GM20431 (cell line): ENCODE data around the gene LMBR1.
"Not testable (repeated sequence)": the region's sequence is repeated elsewhere in the genome, so short reads cannot be mapped to it uniquely, and the experiment has no call there.

Experiments used
- in situ Hi-C: fragments of 300-500 bp; cut with MseI, MboI; formaldehyde crosslinking; loops from one replicate; pipeline ENCODE4 v1.15.0; 2020; ENCODE audit warnings: low sequenced_read_pairs; ENCODE audit not compliant: unreplicated experiment

LMBR1 gene

DNA sequence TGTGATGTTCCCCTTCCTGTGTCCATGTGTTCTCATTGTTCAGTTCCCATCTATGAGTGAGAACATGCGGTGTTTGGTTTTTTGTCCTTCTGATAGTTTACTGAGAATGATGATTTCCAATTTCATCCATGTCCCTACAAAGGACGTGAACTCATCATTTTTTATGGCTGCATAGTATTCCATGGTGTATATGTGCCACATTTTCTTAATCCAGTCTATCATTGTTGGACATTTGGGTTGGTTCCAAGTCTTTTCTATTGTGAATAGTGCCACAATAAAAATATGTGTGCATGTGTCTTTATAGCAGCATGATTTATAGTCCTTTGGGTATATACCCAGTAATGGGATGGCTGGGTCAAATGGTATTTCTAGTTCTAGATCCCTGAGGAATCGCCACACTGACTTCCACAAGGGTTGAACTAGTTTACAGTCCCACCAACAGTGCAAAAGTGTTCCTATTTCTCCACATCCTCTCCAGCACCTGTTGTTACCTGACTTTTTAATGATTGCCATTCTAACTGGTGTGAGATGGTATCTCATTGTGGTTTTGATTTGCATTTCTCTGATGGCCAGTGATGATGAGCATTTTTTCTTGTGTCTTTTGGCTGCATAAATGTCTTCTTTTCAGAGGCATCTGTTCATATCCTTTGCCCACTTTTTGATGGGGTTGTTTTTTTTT is 16.7 kb upstream of the LMBR1 start:
- in situ Hi-C loops, result not testable (repeated sequence)

GRCh38 chr7:156907656-156908055 is 14.7 kb upstream of the LMBR1 start:
- in situ Hi-C loops, result no loop called here

DNA sequence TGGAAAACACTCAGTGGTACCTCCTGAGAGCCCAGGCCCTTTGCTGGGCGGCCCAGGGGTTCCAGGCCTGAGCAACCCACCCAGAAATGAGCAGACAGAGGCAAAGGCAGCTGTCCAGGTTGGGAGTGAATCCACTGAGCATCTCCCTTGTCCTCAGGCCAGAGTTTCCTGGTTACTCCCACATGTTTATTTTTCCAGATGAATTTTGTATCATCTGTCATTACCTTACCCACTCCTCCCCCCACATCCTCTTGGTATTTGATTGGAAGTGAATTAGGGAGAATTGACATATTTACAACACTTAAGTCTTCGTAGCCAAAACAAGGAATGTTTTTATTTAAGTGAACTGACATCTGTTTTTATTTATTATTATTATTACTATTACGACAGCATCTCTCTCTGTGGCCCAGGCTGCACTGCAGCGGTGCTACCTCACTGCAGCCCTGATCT is 13.2 kb upstream of the LMBR1 start:
- in situ Hi-C loops, result no loop called here

DNA sequence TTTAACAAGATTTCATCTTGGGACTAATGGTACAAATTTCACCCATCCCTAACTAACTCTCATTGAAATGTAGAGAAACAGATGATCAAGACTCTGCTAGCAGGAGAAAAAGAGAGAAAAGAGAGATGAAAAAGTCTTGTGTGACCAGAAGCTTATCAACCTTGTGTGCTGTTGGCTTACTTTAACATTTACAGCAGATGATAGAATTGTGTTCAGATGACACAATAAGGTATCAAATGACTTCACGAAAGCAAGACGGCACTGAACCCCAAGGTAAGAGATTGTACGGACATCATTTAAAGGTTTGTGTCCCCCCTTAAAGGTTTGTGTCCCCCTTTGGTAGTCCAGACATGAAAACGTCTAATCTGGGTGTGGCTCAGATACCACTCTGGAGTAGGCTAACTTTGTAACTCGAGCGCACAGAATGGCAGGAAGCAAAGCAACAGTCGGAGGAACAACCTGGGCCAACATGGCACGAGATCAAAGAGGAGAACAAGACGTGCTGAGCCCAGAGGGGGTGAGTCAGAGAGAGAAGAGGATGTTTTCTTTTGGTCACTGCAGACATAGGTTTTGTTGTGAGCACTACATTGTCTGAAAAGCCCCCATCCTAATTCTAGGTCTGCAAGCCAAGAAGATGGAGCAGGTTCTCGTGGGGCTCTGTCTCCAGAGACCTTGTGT is 10.4 kb upstream of the LMBR1 start:
- in situ Hi-C loops, result no loop called here

- in situ Hi-C loops, result not testable (repeated sequence)
Measured at GRCh38 chr7:156900093-156900492, 7.1 kb upstream of the LMBR1 start.

GRCh38 chr7:156898938-156899337 is 6.0 kb upstream of the LMBR1 start:
- in situ Hi-C loops, result no loop called here

DNA sequence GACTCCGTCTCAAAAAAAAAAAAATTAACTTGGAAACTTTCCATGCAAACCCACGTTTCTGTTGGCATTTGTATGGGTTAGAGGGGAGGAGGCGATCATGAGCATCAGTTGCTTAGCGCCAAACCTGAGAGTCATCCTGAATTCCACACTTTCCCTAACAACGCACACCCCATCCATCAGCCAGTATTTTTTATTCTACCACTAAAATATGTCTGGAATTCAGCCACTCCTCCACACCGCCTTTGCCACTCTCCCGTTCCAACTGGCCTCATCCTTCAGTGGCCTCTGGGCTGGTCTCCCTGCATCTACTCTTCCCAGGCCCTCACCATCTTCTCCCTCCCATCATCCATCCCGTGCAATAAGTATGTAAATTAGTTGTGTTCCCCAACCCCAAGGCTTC is 4.7 kb upstream of the LMBR1 start:
- in situ Hi-C loops, result no loop called here

DNA sequence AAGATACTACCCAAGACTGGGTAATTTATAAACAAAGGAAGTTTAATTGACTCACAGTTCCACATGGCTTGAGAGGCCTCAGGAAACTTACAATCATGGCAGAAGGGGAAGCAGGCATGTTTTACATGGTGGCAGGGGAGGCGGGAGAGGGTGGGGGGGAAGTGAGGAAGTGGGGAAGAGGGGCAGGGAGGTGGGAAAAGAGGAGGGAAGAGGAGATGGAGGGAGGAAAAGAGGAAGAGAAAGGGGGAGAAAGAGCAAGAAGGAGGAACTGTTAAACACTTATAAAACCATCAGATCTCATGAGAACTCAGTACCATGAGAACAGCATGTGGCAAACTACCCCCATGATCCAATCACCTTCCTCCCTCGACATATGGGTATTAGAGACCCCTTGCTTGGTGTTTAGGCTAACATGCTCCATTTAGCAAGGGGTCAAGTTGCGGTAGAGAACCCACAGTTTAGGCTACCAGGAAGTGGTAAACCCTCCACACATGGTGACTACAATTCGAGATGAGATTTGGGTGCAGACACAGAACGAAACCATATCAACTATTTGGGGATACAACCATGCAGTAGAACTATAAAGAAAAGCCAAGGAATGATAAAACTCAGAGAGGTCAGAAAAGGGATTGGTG is 3.5 kb upstream of the LMBR1 start:
- in situ Hi-C loops, result no loop called here

GRCh38 chr7:156895024-156895780 is 2.2 kb upstream of the LMBR1 start:
- in situ Hi-C loops, result no loop called here

- in situ Hi-C loops, result no loop called here
Measured at GRCh38 chr7:156892081-156892800, 742 bp downstream of the LMBR1 start.

DNA sequence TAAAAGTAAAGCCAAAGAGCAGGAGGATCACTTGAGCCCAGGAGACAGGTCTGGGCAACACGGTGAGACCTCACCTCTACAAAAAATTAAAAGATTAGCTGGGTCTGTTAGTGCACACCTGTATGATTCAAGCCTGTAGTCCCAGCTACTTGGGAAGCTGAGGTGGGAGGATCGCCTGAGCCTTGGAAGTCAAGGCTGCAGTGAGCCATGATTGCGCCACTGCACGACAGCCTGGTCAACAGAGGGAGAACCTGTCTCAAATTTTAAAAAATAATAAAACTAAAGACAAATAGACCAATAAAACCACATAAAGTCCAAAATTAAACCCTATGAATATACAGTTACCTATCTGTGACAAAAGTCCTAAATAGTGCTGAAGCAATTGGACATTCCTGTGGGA is 3.2 kb downstream of the LMBR1 start:
- in situ Hi-C loops, result no loop called here

GRCh38 chr7:156889089-156889488 is 3.9 kb downstream of the LMBR1 start:
- in situ Hi-C loops, result no loop called here

DNA sequence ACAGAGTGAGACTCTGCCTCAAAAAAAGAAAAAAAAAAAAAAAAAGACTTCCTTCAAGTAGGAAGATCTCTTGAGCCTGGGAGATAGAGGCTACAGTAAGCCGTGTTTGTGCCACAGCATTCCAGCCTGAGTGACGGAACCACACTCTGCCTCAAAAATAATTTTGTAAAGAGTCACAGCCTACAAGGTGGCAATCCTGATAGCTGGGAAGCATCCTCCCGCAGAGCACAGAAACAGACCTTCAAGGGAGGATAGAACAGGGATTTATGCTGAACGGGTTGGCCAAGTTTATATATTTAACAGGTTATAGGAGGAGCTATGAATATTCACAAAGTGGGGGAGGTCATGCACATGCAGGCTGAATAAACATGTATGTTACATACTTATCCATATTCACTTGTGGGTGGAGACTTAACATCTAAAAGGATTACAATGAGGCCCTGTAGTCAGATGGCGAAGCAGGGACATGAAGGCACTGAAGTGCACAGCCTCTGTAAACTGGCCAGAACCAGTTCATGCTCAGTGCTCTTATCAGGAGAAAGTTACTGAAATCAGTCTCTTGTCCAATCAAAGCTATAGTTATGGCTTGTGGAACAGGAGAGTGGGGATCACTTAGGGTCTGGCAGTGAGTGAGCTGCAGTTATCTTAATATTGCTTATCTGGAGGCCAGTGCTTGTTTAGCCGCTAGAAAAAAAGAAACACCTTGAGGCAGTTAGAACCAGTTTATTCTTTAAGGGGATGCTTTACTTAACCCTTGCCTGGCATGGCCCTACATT is 6.8 kb downstream of the LMBR1 start:
- in situ Hi-C loops, result no loop called here

DNA sequence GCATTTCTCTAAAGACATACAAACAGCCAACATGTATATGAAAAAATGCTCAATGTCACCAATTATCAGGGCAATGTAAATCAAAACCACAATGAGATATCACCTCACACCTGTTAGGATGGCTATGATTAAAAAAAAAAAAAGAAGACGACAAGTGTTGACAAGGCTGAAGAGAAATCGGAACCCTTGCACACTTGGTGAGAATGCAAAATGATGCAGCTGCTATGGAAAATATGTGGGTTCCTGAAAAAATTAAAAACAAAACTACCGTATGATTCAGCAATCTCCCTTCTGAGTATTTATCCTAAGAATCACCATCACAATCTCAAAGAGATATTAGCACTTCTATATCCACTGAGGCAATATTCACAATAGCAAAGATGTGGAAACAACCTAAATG is 11.3 kb downstream of the LMBR1 start:
- in situ Hi-C loops, result no loop called here

- in situ Hi-C loops, result no loop called here
Measured at GRCh38 chr7:156875766-156876165, 17.2 kb downstream of the LMBR1 start.

DNA sequence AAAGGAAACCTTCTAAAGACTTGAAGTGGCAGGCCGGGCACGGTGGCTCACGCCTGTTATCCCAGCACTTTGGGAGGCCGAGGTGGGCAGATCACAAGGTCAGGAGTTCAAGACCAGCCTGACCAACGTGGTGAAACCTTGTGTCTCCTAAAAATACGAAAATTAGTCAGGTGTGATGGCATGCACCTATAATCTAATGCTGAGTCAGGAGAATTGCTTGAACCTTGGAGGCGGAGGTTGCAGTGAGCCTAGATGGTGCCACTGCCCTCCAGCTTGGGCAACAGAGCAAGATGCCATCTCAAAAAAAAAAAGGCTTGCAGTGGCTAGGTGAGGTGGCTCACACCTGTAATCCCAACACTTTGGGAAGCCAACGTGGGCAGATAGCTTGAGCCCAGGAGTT is 24.6 kb downstream of the LMBR1 start:
- in situ Hi-C loops, result not testable (repeated sequence)

DNA sequence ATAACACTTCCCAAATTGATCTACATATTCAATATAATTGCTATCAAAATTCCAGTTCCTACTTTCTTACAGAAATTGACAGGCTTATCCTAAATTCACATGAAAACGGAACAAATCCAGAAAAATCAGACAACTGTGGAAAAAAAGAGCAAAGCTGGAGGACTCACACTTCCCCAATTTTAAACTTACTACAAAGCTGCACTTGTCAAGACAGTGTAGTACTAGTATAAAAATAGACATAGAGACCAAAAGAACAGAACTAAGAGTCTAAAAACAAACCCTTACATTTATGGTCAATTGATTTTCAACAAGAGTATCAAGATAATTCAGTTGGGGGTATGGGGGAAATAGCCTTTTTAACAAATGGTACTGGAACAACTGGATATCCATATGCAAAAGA is 27.5 kb downstream of the LMBR1 start:
- in situ Hi-C loops, result no loop called here

DNA sequence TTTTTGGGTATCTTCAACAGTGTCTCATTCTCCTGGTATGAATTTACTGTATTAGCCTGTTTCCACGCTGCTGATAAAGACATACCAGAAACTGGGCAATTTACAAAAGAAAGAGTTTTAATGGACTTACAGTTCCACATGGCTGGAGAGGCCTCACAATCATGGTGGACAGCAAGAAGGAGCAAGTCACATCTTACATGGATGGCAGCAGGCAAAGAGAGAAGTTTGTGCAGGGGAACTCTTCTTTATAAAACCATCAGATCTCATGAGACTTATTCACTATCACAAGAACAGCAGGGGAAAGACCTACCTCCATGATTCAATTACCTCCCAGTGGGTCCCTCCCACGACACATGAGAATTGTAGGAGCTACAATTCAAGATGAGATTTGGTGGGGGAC is 31.0 kb downstream of the LMBR1 start:
- in situ Hi-C loops, result not testable (repeated sequence)

- in situ Hi-C loops, result no loop called here
Measured at GRCh38 chr7:156861212-156861611, 31.8 kb downstream of the LMBR1 start.
